Measurements from ENCODE around the gene NEURL4. TPM values are rescaled to one million over a fixed set of nuclear protein-coding genes. Genes with fewer than 3 reads are reported as not detected.
"Not testable (repeated sequence)": the region's sequence is repeated elsewhere in the genome, so short reads cannot be mapped to it uniquely, and the experiment has no call there.

Gene NEURL4
- total RNA-seq (2014; rRNA removed; shearing (Covaris generic)), result 18.0 and 21.1 TPM in 2 replicates

DNA sequence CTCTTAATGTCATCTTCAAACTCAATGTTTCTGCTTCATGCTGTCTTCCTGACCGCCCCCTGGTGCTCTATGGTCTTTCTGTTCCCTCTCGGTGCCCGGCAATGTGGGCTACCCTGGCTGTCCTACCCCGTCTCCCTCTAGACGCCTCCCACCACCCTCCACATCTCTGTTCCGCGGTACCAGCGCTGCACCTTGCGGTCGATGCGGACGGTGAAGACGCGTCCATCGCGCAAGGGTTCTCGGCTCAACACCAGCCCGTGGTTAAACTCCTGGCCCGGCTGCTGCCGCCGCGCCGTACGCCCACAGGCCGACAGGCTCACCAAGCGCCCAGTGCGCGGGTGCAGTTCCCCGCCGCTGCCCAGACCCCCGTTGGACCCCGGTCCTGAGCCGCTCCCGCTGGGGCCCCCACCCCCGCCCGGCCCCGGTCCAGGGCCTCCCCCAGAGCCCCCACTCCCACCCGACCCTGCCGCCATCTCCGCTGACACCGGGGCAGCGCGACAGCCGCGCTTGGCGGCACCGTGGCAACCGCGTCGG is at the start of gene NEURL4:
NEURL4 (minus strand) TSS at position 496 of the 534 bp plus-strand sequence; CDS start at position 473, 23 bp downstream.
- no peak for DNase-seq (ENCODE audit: low spot score)

DNA sequence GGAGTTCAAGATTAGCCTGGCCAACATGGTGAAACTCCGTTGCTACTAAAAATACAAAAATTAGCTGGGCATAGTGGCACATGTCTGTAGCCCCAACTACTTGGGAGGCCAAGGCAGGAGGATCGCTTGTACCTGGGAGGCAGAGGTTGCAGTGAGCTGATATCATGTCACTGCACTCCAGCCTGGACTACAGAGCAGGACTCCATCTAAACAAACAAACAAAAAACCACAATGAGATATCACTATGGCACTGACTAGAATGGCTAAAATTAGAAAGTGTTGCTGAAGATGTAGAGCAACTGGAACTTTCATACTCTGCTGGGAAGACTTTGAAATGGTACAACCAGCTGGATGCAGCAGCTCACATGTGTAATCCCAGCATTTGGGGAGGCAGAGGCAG is 45.2 kb upstream of the NEURL4 start:
- no peak for DNase-seq (ENCODE audit: low spot score)

GRCh38 chr17:7370853-7371252 is 41.7 kb upstream of the NEURL4 start:
- DNase-seq (ENCODE audit: low spot score), result no peak

- no peak for DNase-seq (ENCODE audit: low spot score)
Measured at GRCh38 chr17:7369825-7370224, 40.7 kb upstream of the NEURL4 start.

GRCh38 chr17:7368599-7368994 is 39.5 kb upstream of the NEURL4 start:
- DNase-seq (ENCODE audit: low spot score), result not testable (repeated sequence)

GRCh38 chr17:7367918-7368598 is 38.9 kb upstream of the NEURL4 start:
- DNase-seq (ENCODE audit: low spot score), result no peak

GRCh38 chr17:7367083-7367482 is 37.9 kb upstream of the NEURL4 start:
- no peak for DNase-seq (ENCODE audit: low spot score)

- DNase-seq (ENCODE audit: low spot score), result not testable (repeated sequence)
Measured at GRCh38 chr17:7365963-7366362, 36.8 kb upstream of the NEURL4 start.

- DNase-seq (ENCODE audit: low spot score), result no peak
Measured at GRCh38 chr17:7363311-7363710, 34.2 kb upstream of the NEURL4 start.

- no peak for DNase-seq (ENCODE audit: low spot score)
Measured at GRCh38 chr17:7361906-7362305, 32.8 kb upstream of the NEURL4 start.

GRCh38 chr17:7357381-7357780 is 28.2 kb upstream of the NEURL4 start:
- DNase-seq (ENCODE audit: low spot score), result no peak

GRCh38 chr17:7356756-7357155 is 27.6 kb upstream of the NEURL4 start:
- no peak for DNase-seq (ENCODE audit: low spot score)

DNA sequence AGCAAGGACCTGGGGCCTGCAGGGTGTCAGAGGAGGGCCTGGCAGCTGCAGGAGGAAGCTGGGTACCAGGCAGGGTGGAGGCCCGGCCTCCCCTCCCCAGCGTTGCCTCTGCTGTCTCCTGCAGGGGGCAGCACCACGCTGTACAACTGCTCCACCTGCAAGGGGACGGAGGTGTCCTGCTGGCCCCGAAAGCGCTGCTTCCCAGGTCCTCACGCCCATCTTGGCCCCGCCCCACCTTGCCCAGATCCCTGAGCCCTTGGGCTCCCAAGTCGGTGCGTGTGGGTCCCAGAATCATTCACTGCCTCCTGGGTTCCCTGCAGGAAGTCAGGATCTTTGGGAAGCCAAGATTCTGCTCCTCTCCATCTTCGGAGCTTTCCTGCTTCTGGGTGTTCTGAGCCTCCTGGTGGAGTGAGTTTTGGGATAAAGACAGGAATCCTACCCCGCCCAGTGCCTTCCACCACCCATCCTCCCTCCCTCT is 27.0 kb upstream of the NEURL4 start:
- peak; percentile 72 for DNase-seq (ENCODE audit: low spot score)

- no peak for DNase-seq (ENCODE audit: low spot score)
Measured at GRCh38 chr17:7355573-7355972, 26.4 kb upstream of the NEURL4 start.

DNA sequence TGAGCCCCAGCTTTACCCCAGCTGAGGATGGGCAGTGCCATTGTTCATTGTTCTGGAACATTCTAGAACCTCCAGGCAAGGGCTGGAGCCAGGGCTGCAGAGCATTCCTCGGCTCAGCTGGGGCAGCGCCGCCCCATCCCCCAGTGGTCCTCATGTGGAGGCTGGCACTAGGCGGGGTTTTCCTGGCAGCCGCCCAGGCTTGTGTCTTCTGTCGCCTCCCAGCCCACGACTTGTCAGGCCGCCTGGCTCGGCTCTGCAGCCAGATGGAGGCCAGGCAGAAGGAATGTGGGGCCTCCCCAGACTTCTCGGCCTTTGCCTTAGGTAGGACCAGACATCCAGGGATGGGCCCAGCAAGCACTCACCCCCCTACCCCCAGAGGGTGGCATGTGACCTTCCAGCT is 25.9 kb upstream of the NEURL4 start, which contains the start of gene TMEM95:
TMEM95 (plus strand) TSS at position 104 of the 400 bp plus-strand sequence; CDS start at position 153, 49 bp downstream.
- peak; percentile 42 for DNase-seq (ENCODE audit: low spot score)

DNA sequence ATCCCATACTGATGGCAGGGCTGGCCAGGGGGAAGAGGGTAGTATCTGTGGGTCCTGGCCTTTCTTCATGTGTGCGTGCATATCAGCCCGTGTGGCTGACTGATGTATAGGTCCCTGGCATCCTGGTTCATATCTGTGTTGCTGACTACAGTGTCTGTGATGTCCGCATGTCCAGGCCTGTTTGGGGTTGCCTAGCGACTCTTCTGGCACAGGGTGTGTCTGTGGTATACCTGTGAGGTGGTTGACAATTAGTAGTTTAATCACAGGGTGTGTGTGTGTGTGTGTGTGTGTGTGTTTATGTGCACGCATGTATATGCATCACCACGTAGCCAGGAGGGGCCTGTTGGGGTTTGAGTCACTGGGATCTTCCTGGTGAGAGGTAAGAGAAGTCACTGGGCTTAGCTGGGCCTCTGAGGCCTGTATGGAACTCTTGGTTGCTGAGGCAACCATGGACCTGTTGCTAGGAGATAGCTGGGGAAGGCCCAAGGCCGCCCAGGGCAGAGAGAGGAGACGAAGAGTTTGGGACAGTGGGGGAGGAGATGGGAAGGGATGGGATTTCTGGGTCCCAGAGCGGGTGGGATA is 25.2 kb upstream of the NEURL4 start:
- DNase-seq (ENCODE audit: low spot score), result peak; percentile 37

- no peak for DNase-seq (ENCODE audit: low spot score)
Measured at GRCh38 chr17:7352910-7353635, 23.9 kb upstream of the NEURL4 start.

- DNase-seq (ENCODE audit: low spot score), result no peak
Measured at GRCh38 chr17:7352503-7352889, 23.4 kb upstream of the NEURL4 start.

DNA sequence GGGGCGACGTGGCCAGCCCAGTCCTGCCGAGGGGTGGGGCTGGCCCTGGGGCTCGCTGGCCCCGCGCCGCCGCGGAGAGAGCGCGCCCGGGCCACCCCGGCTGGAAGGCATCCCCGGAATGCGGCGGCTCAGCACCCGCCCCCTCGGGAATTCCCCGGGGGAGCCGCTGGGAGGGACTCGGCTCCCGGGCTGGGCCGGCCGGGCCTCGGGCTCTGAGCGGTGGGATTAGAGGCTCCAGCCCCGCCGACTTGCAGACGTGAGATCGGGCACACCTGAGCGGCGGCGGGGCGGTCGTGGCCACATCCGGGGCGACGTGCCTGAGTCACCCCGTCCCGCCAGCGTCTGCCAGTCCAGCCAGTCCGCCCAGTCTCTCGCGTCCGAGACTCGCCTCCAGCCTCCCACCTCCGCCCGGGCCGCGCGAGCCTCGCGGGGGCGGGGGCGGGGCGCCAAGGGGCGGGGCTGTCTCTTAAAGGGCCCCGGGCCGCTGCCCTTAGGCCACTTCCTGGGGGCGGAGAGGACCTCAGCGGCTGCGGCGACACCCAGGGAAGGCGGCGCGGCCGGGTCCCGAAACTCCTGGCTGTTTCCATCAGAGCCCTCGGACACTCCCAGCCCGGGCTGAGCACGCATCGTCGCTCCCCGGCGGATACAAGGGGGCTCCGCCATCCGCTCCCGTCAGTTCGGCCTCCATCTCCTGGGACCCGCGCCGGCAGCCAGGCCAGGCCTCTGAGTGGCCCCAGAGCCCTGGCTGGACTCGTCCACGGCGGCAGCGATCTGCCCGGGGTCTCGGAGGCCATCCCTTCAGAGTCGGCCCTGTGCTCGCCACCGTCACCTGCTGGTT is 22.7 kb upstream of the NEURL4 start, which contains the start of gene KCTD11:
KCTD11 (plus strand) TSS at position 498 of the 838 bp plus-strand sequence.
- DNase-seq (ENCODE audit: low spot score), result peak; percentile 86

- DNase-seq (ENCODE audit: low spot score), result no peak
Measured at GRCh38 chr17:7348478-7349242, 19.5 kb upstream of the NEURL4 start.
